ENCODE data around the gene STX18.

DNA sequence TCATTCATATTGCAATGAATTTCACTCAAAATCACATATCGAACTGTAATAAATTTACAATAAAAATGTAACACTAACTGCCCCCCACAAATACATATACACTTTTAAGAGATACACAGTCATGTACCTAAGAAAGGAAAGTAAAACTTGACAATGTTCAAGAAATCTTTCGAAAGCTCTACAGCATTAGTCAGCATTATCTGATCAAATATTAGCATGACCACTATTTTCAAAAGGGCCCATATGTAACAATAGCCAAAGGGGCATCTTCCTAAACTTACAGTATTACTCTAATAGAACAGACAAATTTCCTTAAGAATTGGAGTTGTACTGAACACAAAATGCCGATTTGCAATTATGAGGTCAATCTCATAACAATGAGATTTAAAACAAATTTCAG, 51.8 kb downstream of the STX18 start:
- TF ChIP-seq CTCF (IDR thresholded peaks at IDR 0.05) (no peak), EZH2 (IDR thresholded peaks at IDR 0.05) (no peak)

All from neural progenitor cell (in vitro differentiated cells).